GM19467 (cell line): ENCODE results near the gene ADAMTS16.

ENCODE experiments used
- ATAC-seq: cut with Tn5 transposase; IDR thresholded peaks from one replicate; pipeline ENCODE4 v1.9.1; 2021; ENCODE audit warnings: mild to moderate bottlenecking, moderate library complexity; ENCODE audit not compliant: unreplicated experiment

ADAMTS16 gene

DNA sequence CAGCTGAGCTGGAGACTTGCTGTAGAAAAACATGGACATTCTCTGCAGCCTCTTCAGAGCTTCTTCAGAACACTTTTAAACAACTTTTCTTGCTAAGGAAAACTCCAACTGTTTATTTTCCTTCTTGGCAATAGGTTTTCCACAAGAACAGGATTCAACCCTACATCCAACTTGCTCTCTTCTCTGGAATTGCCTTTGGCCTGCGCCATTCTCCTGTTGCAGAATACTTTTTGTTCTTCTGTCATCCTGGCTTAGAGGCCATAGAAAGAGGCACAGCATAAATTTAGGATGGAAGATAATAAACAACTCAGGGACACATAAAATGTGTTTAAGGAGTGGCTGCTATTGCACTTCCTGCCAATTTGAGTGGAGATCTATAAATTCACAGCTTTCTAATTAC lies 227.6 kb downstream of the ADAMTS16 start:
- no peak for ATAC-seq

DNA sequence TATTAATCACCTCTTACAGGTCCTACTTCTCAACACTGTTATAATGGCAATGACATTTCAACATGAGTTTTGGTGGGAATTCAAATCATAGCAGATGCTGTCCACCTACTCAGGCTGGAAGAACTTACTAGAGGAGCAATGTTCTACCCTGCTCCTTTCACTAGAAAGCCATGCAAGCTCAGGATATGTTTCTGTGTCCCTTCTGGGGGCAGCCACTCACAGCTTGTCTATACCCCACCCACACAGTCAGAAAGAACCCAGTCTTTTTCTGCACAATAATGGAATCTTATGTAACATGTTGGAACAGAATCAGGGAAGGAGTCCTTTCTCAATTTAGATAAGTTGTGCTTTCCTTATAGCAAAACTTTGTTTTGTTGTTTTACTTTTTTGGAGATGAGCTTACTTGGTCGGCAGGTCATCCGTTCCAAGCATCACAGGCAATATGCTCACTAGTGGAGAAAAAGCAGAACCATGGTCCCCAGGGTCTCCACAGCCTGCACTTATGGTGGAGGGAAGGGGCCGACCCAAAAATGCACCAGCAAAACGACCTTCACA lies 229.0 kb downstream of the ADAMTS16 start:
- ATAC-seq: no peak
